ENCODE measurements around the gene CCR1.

DNA sequence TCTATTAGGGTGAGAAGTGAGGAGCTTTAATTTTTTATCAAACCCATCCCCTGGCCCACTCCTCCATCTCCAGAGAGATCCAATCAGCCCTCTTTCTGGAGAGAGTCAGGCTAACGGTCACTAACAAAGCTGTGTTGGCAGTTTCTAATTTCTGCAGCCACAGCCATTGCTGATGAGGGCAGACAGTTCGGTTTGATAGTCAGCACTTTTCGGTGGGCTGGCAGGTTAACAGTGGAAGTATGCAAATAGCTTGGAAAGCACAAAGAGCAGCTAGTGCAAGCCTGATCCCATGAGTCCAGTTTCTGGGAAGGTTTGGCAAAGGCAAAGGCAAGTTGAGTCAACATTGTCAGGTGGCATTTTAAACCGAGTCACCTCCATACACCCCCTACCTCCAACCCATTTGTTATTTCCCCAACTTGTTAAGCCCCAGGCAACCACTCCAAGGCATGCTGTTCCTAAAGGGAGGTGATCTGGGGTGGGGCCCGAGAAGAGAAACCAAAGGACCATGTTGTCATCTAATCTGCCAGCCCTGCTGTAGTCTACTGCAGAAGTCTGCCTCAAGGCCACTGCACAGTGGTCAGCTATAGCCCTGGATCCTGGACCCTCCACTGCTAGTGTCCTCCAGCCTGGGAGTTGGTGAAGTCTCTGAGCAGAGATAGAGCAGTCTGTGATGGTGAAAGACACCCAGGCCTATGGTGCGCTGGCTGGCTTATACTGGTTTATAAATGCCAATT lies 1.7 kb downstream of the CCR1 start:
- TF ChIP-seq POLR2A (IDR thresholded peaks at IDR 0.05) (no peak), EP300 (IDR thresholded peaks at IDR 0.05) (peak in 1 of 2 donors; percentile 11)
- TF ChIP-seq, protein P1, sequence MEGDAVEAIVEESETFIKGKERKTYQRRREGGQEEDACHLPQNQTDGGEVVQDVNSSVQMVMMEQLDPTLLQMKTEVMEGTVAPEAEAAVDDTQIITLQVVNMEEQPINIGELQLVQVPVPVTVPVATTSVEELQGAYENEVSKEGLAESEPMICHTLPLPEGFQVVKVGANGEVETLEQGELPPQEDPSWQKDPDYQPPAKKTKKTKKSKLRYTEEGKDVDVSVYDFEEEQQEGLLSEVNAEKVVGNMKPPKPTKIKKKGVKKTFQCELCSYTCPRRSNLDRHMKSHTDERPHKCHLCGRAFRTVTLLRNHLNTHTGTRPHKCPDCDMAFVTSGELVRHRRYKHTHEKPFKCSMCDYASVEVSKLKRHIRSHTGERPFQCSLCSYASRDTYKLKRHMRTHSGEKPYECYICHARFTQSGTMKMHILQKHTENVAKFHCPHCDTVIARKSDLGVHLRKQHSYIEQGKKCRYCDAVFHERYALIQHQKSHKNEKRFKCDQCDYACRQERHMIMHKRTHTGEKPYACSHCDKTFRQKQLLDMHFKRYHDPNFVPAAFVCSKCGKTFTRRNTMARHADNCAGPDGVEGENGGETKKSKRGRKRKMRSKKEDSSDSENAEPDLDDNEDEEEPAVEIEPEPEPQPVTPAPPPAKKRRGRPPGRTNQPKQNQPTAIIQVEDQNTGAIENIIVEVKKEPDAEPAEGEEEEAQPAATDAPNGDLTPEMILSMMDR (IDR thresholded peaks at IDR 0.05): no peak
